ENCODE results near the gene CLDN7.

Gene CLDN7

GRCh38 chr17:7285679-7286078 lies 23.4 kb upstream of the CLDN7 start:
- no peak for DNase-seq (ENCODE audit: low read depth in 3 of 3)

GRCh38 chr17:7284911-7285310 lies 22.6 kb upstream of the CLDN7 start:
- no peak for DNase-seq (ENCODE audit: low read depth in 3 of 3)

- no peak for DNase-seq (ENCODE audit: low read depth in 3 of 3)
Observed at GRCh38 chr17:7283471-7284216, 21.4 kb upstream of the CLDN7 start.

GRCh38 chr17:7282752-7283321 lies 20.6 kb upstream of the CLDN7 start:
- DNase-seq (ENCODE audit: low read depth in 3 of 3): no peak

GRCh38 chr17:7281953-7282751 lies 19.9 kb upstream of the CLDN7 start:
- no peak for DNase-seq (ENCODE audit: low read depth in 3 of 3)

GRCh38 chr17:7281074-7281952 lies 19.0 kb upstream of the CLDN7 start, which contains the start of gene SLC2A4:
TSS of gene SLC2A4 (plus strand) at chr17:7281718. CDS start at chr17:7281935, 217 bp downstream.
- DNase-seq (ENCODE audit: low read depth in 3 of 3): peak; percentile 80 to 95 (median 85)

GRCh38 chr17:7280519-7281073 lies 18.3 kb upstream of the CLDN7 start:
- peak; percentile 75 to 80 (median 78) for DNase-seq (ENCODE audit: low read depth in 3 of 3)

GRCh38 chr17:7279448-7279847 lies 17.2 kb upstream of the CLDN7 start:
- DNase-seq (ENCODE audit: low read depth in 3 of 3): no peak

GRCh38 chr17:7266784-7267183 lies 4.5 kb upstream of the CLDN7 start:
- no peak for DNase-seq (ENCODE audit: low read depth in 3 of 3)

GRCh38 chr17:7263801-7264078 lies 1.5 kb upstream of the CLDN7 start:
- DNase-seq (ENCODE audit: low read depth in 3 of 3): no peak

- no peak for DNase-seq (ENCODE audit: low read depth in 3 of 3)
Observed at GRCh38 chr17:7262935-7263800, 890 bp upstream of the CLDN7 start.

GRCh38 chr17:7261379-7262191 lies 693 bp downstream of the CLDN7 start:
- no peak for DNase-seq (ENCODE audit: low read depth in 3 of 3)

- DNase-seq (ENCODE audit: low read depth in 3 of 3): no peak
Observed at GRCh38 chr17:7260651-7261378, 1.5 kb downstream of the CLDN7 start.

GRCh38 chr17:7260151-7260550 lies 2.1 kb downstream of the CLDN7 start:
- no peak for DNase-seq (ENCODE audit: low read depth in 3 of 3)

GRCh38 chr17:7259555-7259889 lies 2.8 kb downstream of the CLDN7 start:
- no peak for DNase-seq (ENCODE audit: low read depth in 3 of 3)

- DNase-seq (ENCODE audit: low read depth in 3 of 3): no peak
Observed at GRCh38 chr17:7258731-7259554, 3.3 kb downstream of the CLDN7 start.

GRCh38 chr17:7256766-7257456 lies 5.4 kb downstream of the CLDN7 start:
- no peak for DNase-seq (ENCODE audit: low read depth in 3 of 3)

GRCh38 chr17:7254511-7254910 lies 7.8 kb downstream of the CLDN7 start:
- DNase-seq (ENCODE audit: low read depth in 3 of 3): no peak

Data from stimulated activated CD4-positive, alpha-beta T cell treated with anti-CD3 and anti-CD28 coated beads, TNF-alpha, amount 100 ng/mL, for 48 hours (primary cell).